ENCODE measurements around the gene FAM20C.
"Not testable (repeated sequence)": the region's sequence is repeated elsewhere in the genome, so short reads cannot be mapped to it uniquely, and the experiment has no call there.

DNA sequence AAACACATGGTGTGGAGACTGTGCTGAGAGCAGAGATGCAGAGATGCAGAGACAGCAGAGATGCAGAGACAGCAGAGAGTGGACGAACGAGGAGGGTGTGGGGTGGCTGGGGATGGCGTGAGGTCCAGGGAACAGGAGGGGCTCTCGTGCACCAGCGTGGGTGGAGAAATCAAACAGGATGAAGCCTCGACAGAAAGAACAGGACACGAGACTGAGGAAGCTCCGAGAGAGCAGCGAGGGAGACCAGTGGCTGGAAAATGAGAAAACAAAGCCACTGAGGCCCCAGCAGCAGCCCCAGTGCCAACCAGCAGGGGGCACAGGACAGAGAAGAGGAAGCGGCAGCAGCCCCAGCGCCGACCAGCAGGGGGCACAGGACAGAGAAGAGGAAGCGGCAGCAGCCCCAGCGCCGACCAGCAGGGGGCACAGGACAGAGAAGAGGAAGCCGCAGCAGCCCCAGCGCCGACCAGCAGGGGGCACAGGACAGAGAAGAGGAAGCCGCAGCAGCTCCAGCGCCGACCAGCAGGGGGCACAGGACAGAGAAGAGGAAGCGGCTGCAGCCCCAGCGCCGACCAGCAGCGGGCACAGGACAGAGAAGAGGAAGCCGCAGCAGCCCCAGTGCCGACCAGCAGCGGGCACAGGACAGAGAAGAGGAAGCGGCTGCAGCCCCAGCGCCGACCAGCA, 70.4 kb downstream of the FAM20C start:
- TF ChIP-seq, protein P1, sequence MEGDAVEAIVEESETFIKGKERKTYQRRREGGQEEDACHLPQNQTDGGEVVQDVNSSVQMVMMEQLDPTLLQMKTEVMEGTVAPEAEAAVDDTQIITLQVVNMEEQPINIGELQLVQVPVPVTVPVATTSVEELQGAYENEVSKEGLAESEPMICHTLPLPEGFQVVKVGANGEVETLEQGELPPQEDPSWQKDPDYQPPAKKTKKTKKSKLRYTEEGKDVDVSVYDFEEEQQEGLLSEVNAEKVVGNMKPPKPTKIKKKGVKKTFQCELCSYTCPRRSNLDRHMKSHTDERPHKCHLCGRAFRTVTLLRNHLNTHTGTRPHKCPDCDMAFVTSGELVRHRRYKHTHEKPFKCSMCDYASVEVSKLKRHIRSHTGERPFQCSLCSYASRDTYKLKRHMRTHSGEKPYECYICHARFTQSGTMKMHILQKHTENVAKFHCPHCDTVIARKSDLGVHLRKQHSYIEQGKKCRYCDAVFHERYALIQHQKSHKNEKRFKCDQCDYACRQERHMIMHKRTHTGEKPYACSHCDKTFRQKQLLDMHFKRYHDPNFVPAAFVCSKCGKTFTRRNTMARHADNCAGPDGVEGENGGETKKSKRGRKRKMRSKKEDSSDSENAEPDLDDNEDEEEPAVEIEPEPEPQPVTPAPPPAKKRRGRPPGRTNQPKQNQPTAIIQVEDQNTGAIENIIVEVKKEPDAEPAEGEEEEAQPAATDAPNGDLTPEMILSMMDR (IDR thresholded peaks at IDR 0.05): not testable (repeated sequence)
- TF ChIP-seq, protein P2, sequence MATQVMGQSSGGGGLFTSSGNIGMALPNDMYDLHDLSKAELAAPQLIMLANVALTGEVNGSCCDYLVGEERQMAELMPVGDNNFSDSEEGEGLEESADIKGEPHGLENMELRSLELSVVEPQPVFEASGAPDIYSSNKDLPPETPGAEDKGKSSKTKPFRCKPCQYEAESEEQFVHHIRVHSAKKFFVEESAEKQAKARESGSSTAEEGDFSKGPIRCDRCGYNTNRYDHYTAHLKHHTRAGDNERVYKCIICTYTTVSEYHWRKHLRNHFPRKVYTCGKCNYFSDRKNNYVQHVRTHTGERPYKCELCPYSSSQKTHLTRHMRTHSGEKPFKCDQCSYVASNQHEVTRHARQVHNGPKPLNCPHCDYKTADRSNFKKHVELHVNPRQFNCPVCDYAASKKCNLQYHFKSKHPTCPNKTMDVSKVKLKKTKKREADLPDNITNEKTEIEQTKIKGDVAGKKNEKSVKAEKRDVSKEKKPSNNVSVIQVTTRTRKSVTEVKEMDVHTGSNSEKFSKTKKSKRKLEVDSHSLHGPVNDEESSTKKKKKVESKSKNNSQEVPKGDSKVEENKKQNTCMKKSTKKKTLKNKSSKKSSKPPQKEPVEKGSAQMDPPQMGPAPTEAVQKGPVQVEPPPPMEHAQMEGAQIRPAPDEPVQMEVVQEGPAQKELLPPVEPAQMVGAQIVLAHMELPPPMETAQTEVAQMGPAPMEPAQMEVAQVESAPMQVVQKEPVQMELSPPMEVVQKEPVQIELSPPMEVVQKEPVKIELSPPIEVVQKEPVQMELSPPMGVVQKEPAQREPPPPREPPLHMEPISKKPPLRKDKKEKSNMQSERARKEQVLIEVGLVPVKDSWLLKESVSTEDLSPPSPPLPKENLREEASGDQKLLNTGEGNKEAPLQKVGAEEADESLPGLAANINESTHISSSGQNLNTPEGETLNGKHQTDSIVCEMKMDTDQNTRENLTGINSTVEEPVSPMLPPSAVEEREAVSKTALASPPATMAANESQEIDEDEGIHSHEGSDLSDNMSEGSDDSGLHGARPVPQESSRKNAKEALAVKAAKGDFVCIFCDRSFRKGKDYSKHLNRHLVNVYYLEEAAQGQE (IDR thresholded peaks at IDR 0.05; ENCODE audit: insufficient read depth in 1 of 2, low read depth in 2 of 2, low read length in 1 of 2): not testable (repeated sequence)

Measured in Panc1 (cell line).